ENCODE data around the gene DMPK.

DMPK gene

GRCh38 chr19:45782162-45782691 lies at the start of gene DMPK:
Gene DMPK (minus strand): TSS chr19:45782490. CDS start chr19:45782352, 138 bp downstream.
- peaks cover 17% of the 10 kb centered on the region for H3K4me1 Mint-ChIP-seq (ENCODE audit: low read depth)
- no peak within 1 kb of the TSS for H3K4me3 Mint-ChIP-seq
- H3K9me3 Mint-ChIP-seq: no peaks in the 10 kb centered on the region
- peaks cover 7% of the 10 kb centered on the region for H3K27me3 Mint-ChIP-seq (ENCODE audit: low read depth)
- H3K36me3 Mint-ChIP-seq (ENCODE audit: low read depth): no peaks in the 10 kb centered on the region
- DNase-seq (ENCODE audit: low spot score): no peak
- no peak within 1 kb of the TSS for H3K27ac Mint-ChIP-seq

- H3K27ac Mint-ChIP-seq: no peak overlapping the region
- H3K9me3 Mint-ChIP-seq: no peaks in the 10 kb centered on the region
- DNase-seq (ENCODE audit: low spot score): no peak
- no peaks in the 10 kb centered on the region for H3K27me3 Mint-ChIP-seq (ENCODE audit: low read depth)
- no peak overlapping the region for H3K4me3 Mint-ChIP-seq
- H3K36me3 Mint-ChIP-seq (ENCODE audit: low read depth): peaks cover 64% of the 10 kb centered on the region
- H3K4me1 Mint-ChIP-seq (ENCODE audit: low read depth): no peaks in the 10 kb centered on the region
These were observed 46.7 kb upstream of the DMPK start for GRCh38 chr19:45828945-45829344.

GRCh38 chr19:45828523-45828922 lies 46.2 kb upstream of the DMPK start:
- H3K4me3 Mint-ChIP-seq: no peak overlapping the region
- H3K9me3 Mint-ChIP-seq: no peaks in the 10 kb centered on the region
- no peaks in the 10 kb centered on the region for H3K27me3 Mint-ChIP-seq (ENCODE audit: low read depth)
- H3K36me3 Mint-ChIP-seq (ENCODE audit: low read depth): peaks cover 64% of the 10 kb centered on the region
- peak overlapping the region; percentile 10 for H3K27ac Mint-ChIP-seq
- H3K4me1 Mint-ChIP-seq (ENCODE audit: low read depth): no peaks in the 10 kb centered on the region
- DNase-seq (ENCODE audit: low spot score): no peak

- no peak overlapping the region for H3K27ac Mint-ChIP-seq
- H3K9me3 Mint-ChIP-seq: no peaks in the 10 kb centered on the region
- peaks cover 64% of the 10 kb centered on the region for H3K36me3 Mint-ChIP-seq (ENCODE audit: low read depth)
- H3K4me1 Mint-ChIP-seq (ENCODE audit: low read depth): no peaks in the 10 kb centered on the region
- no peaks in the 10 kb centered on the region for H3K27me3 Mint-ChIP-seq (ENCODE audit: low read depth)
- DNase-seq (ENCODE audit: low spot score): no peak
- no peak overlapping the region for H3K4me3 Mint-ChIP-seq
These were observed 45.3 kb upstream of the DMPK start for GRCh38 chr19:45827459-45828093.

GRCh38 chr19:45826934-45827333 lies 44.6 kb upstream of the DMPK start:
- Mint-ChIP-seq H3K27ac (no peak overlapping the region), H3K4me3 (no peak overlapping the region), H3K4me1 (ENCODE audit: low read depth) (no peaks in the 10 kb centered on the region), H3K9me3 (no peaks in the 10 kb centered on the region), H3K27me3 (ENCODE audit: low read depth) (no peaks in the 10 kb centered on the region), H3K36me3 (ENCODE audit: low read depth) (peaks cover 59% of the 10 kb centered on the region)
- no peak for DNase-seq (ENCODE audit: low spot score)

- peaks cover 57% of the 10 kb centered on the region for H3K36me3 Mint-ChIP-seq (ENCODE audit: low read depth)
- H3K27ac Mint-ChIP-seq: no peak overlapping the region
- no peaks in the 10 kb centered on the region for H3K4me1 Mint-ChIP-seq (ENCODE audit: low read depth)
- DNase-seq (ENCODE audit: low spot score): no peak
- H3K4me3 Mint-ChIP-seq: no peak overlapping the region
- no peaks in the 10 kb centered on the region for H3K27me3 Mint-ChIP-seq (ENCODE audit: low read depth)
- no peaks in the 10 kb centered on the region for H3K9me3 Mint-ChIP-seq
These were observed 43.9 kb upstream of the DMPK start for GRCh38 chr19:45825917-45826893.

GRCh38 chr19:45825263-45825605 lies 42.9 kb upstream of the DMPK start:
- peaks cover 51% of the 10 kb centered on the region for H3K36me3 Mint-ChIP-seq (ENCODE audit: low read depth)

GRCh38 chr19:45824531-45825262 lies 42.4 kb upstream of the DMPK start:
- no peaks in the 10 kb centered on the region for H3K4me1 Mint-ChIP-seq (ENCODE audit: low read depth)
- no peak for DNase-seq (ENCODE audit: low spot score)
- no peak overlapping the region for H3K27ac Mint-ChIP-seq
- no peak overlapping the region for H3K4me3 Mint-ChIP-seq
- H3K27me3 Mint-ChIP-seq (ENCODE audit: low read depth): no peaks in the 10 kb centered on the region
- H3K36me3 Mint-ChIP-seq (ENCODE audit: low read depth): peaks cover 45% of the 10 kb centered on the region
- H3K9me3 Mint-ChIP-seq: no peaks in the 10 kb centered on the region

More at GRCh38 chr19:45825263-45825605, 42.9 kb upstream of the DMPK start:
- Mint-ChIP-seq H3K4me3 (no peak overlapping the region), H3K27ac (no peak overlapping the region), H3K4me1 (ENCODE audit: low read depth) (no peaks in the 10 kb centered on the region), H3K9me3 (no peaks in the 10 kb centered on the region), H3K27me3 (ENCODE audit: low read depth) (no peaks in the 10 kb centered on the region)
- DNase-seq (ENCODE audit: low spot score): no peak

- Mint-ChIP-seq H3K27me3 (ENCODE audit: low read depth) (no peaks in the 10 kb centered on the region), H3K27ac (no peak overlapping the region), H3K4me3 (no peak overlapping the region), H3K36me3 (ENCODE audit: low read depth) (peaks cover 41% of the 10 kb centered on the region), H3K9me3 (no peaks in the 10 kb centered on the region), H3K4me1 (ENCODE audit: low read depth) (no peaks in the 10 kb centered on the region)
- no peak for DNase-seq (ENCODE audit: low spot score)
These were observed 41.8 kb upstream of the DMPK start for GRCh38 chr19:45824041-45824471.

GRCh38 chr19:45823182-45823581 lies 40.9 kb upstream of the DMPK start:
- no peak for DNase-seq (ENCODE audit: low spot score)
- Mint-ChIP-seq H3K9me3 (no peaks in the 10 kb centered on the region), H3K36me3 (ENCODE audit: low read depth) (peaks cover 33% of the 10 kb centered on the region), H3K27me3 (ENCODE audit: low read depth) (no peaks in the 10 kb centered on the region), H3K4me3 (no peak overlapping the region), H3K27ac (no peak overlapping the region), H3K4me1 (ENCODE audit: low read depth) (no peaks in the 10 kb centered on the region)

GRCh38 chr19:45822716-45823115 lies 40.4 kb upstream of the DMPK start:
- H3K36me3 Mint-ChIP-seq (ENCODE audit: low read depth): peaks cover 29% of the 10 kb centered on the region
- H3K4me3 Mint-ChIP-seq: no peak overlapping the region
- no peak for DNase-seq (ENCODE audit: low spot score)
- no peak overlapping the region for H3K27ac Mint-ChIP-seq
- H3K27me3 Mint-ChIP-seq (ENCODE audit: low read depth): no peaks in the 10 kb centered on the region
- no peaks in the 10 kb centered on the region for H3K9me3 Mint-ChIP-seq
- H3K4me1 Mint-ChIP-seq (ENCODE audit: low read depth): no peaks in the 10 kb centered on the region

- H3K27me3 Mint-ChIP-seq (ENCODE audit: low read depth): no peaks in the 10 kb centered on the region
- no peak for DNase-seq (ENCODE audit: low spot score)
- H3K36me3 Mint-ChIP-seq (ENCODE audit: low read depth): peaks cover 21% of the 10 kb centered on the region
- no peak overlapping the region for H3K27ac Mint-ChIP-seq
- no peaks in the 10 kb centered on the region for H3K4me1 Mint-ChIP-seq (ENCODE audit: low read depth)
- H3K9me3 Mint-ChIP-seq: no peaks in the 10 kb centered on the region
- H3K4me3 Mint-ChIP-seq: no peak overlapping the region
These were observed 39.3 kb upstream of the DMPK start for GRCh38 chr19:45821570-45821969.

GRCh38 chr19:45821103-45821521 lies 38.8 kb upstream of the DMPK start:
- DNase-seq (ENCODE audit: low spot score): no peak
- no peaks in the 10 kb centered on the region for H3K27me3 Mint-ChIP-seq (ENCODE audit: low read depth)
- peaks cover 17% of the 10 kb centered on the region for H3K36me3 Mint-ChIP-seq (ENCODE audit: low read depth)
- no peak overlapping the region for H3K27ac Mint-ChIP-seq
- H3K9me3 Mint-ChIP-seq: no peaks in the 10 kb centered on the region
- no peak overlapping the region for H3K4me3 Mint-ChIP-seq
- H3K4me1 Mint-ChIP-seq (ENCODE audit: low read depth): no peaks in the 10 kb centered on the region

Data from T-helper 2 cell treated with Interferon-gamma antibody and Interleukin-4, amounts not matched to agents 5 μg/mL and 100 μg/mL, for 36 hours (primary cell).